Spleen (tissue), 11 donors: ENCODE results near the gene CENPO. TPM values are rescaled to one million over a fixed set of nuclear protein-coding genes. Genes with fewer than 3 reads are reported as not detected.
A peak's percentile ranks its signal among the peaks of the same experiment; 100 is the strongest.

ENCODE experiments used
- DNase-seq: peaks from one replicate; pipeline ENCODE4 v3.0.0-alpha.2; 2020
- H3K27ac ChIP-seq, 8 donors: fragments of 200-600 bp; sonication (generic) in 7 of 8; 1 replicate in 4 of 8; 2 replicates in 4 of 8; pipeline versions ENCODE4 v1.5.0 to v1.8.0; 2016 to 2021; ENCODE audit warnings: inconsistent platforms in 4 of 8, mild to moderate bottlenecking in 4 of 8, moderate library complexity in 1 of 8
- H3K27me3 ChIP-seq, 7 donors: fragments of 200-600 bp; sonication (generic) in 6 of 7; replicated peaks in 1 of 7; 1 replicate in 4 of 7; 2 replicates in 3 of 7; pipeline versions ENCODE4 v1.5.0 to v1.8.0; 2016 to 2021; ENCODE audit warnings: inconsistent platforms in 3 of 7, mild to moderate bottlenecking in 1 of 7
- H3K36me3 ChIP-seq, 6 donors: fragments of 200-600 bp; sonication (generic) in 5 of 6; 1 replicate in 4 of 6; 2 replicates in 2 of 6; pipeline versions ENCODE4 v1.5.0 to v1.8.0; 2016 to 2021; ENCODE audit warnings: inconsistent platforms in 2 of 6
- H3K4me1 ChIP-seq, 6 donors: fragments of 200-600 bp; sonication (generic) in 5 of 6; 1 replicate in 3 of 6; 2 replicates in 3 of 6; pipeline versions ENCODE4 v1.5.0 to v1.8.0; 2016 to 2021; ENCODE audit warnings: inconsistent platforms in 3 of 6
- H3K4me3 ChIP-seq, 8 donors: fragments of 200-600 bp; sonication (generic) in 7 of 8; 1 replicate in 4 of 8; 2 replicates in 4 of 8; pipeline versions ENCODE4 v1.5.0 to v1.8.0; 2016 to 2021; ENCODE audit warnings: inconsistent platforms in 4 of 8, mild to moderate bottlenecking in 4 of 8, moderate library complexity in 2 of 8
- H3K9me3 ChIP-seq, 8 donors: fragments of 200-600 bp; sonication (generic) in 7 of 8; 1 replicate in 4 of 8; 2 replicates in 4 of 8; pipeline versions ENCODE4 v1.5.0 to v1.8.0; 2016 to 2021; ENCODE audit warnings: inconsistent platforms in 4 of 8
- POLR2A ChIP-seq, 3 donors: fragments of 450-650 bp; IDR thresholded peaks; one replicate each; pipeline ENCODE4 v1.5.1; 2017; ENCODE audit warnings: antibody characterized with exemption in 3 of 3, mild to moderate bottlenecking in 1 of 3
- POLR2AphosphoS5 ChIP-seq, 3 donors: sonication (generic); formaldehyde crosslinking; IDR thresholded peaks; one replicate each; pipeline ENCODE4 v1.5.1; 2017; ENCODE audit warnings: antibody characterized with exemption in 3 of 3
- WGBS, 5 donors: extraction: QIAGEN DNeasy Blood & Tissue Kit in 3 of 5; methylation state at CpG; one replicate each; pipeline versions ENCODE4 v1.1.5 to v1.1.7; 2013 to 2018; 5-methylcytosine and 5-hydroxymethylcytosine counted together
- intact Hi-C: fragments of 100-400 bp; cut with DNase I; formaldehyde crosslinking; loops from one replicate; pipeline ENCODE4 v1.15.0; 2023; ENCODE audit warnings: low total_unique reads
- polyA plus RNA-seq, 3 donors: library from polyadenylated mRNA; stranded (reverse); fragments of 200-250 nt; gene quantifications; one replicate each; pipeline ENCODE4 v1.2.1, GENCODE V29; 2013
- total RNA-seq, 7 donors: library from RNA; depleted of rRNA in 3 of 7; stranded (reverse); fragments of >200 nt in 3 of 7; fragmentation: NEBNext Ultra II Directional in 4 of 7; extraction: Animal tissue kit (Norgen Biotek cat#: 25700) in 4 of 7; gene quantifications; one replicate each; pipeline versions ENCODE4 v1.1.0 to v1.2.1, GENCODE V29; 2016 to 2021
- TF ChIP-seq, protein P1 (sequence below), 11 experiments: fragments of 200-600 bp in 7 of 11; fragments of 450-650 bp in 4 of 11; sonication (generic) in 4 of 11; IDR thresholded peaks in 8 of 11; conservative IDR thresholded peaks in 3 of 11; 1 replicate in 7 of 11; 2 replicates in 4 of 11; pipeline versions ENCODE4 v1.4.0 to v1.8.0; 2016 to 2021; ENCODE audit warnings: antibody characterized with exemption in 11 of 11, inconsistent platforms in 4 of 11, mild to moderate bottlenecking in 1 of 11
- donor health status: healthy with polysubstance abuse.
- donor health status: DM: no; HTN: no; CAD: no; lungs with moderate emphysema.
- donor health status: DM: no; HTN: no; CAD: no.
- donor health status: Bipolar disorder and iron deficiency.
- donor health status: healthy.
- donor health status: DM: no; HTN: no; CAD: no.
- donor health status: DM: yes; HTN: yes; CAD: no.

Gene CENPO
- total and polyA plus RNA-seq, 10 donors: 1.7 to 10.4 (median 8.2) TPM

DNA sequence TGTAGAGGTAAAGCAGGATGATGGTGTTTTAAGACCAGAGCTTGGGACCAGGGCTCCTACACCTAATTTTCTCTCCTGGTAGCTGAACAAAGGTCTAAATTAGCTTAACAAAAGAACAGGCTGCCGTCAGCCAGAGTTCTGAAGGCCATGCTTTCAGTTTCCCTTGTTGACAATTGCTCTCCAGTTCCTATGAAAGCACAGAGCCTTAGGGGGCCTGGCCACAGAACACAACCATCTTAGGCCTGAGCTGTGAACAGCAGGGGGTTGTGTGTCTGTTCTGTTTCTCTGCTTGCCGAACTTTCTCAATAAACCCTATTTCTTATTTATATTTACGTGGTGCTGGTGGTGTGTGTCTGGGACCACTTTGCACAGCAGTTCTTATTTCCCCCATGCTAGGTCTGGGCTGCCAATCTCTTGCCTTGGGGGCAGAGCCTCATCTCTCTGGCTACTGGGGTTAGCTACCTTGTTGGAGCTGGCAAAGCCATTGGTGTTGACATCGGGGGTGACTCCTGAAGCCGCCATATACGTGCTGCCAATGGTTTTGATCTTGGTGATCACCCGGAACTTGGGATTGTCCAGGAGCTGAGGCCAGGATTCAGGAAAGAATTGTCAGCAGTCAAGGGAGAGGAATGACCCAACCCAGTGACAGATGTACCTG lies 29.0 kb downstream of the CENPO start:
- DNase-seq: no peak
- H3K4me3 ChIP-seq: no peak overlapping the region
- WGBS, 5 donors: 90 to 93% (median 91%) methylated on average over 7 of the region's 7 CpGs
- TF ChIP-seq POLR2A (IDR thresholded peaks at IDR 0.05): no peak
- TF ChIP-seq, protein P1, sequence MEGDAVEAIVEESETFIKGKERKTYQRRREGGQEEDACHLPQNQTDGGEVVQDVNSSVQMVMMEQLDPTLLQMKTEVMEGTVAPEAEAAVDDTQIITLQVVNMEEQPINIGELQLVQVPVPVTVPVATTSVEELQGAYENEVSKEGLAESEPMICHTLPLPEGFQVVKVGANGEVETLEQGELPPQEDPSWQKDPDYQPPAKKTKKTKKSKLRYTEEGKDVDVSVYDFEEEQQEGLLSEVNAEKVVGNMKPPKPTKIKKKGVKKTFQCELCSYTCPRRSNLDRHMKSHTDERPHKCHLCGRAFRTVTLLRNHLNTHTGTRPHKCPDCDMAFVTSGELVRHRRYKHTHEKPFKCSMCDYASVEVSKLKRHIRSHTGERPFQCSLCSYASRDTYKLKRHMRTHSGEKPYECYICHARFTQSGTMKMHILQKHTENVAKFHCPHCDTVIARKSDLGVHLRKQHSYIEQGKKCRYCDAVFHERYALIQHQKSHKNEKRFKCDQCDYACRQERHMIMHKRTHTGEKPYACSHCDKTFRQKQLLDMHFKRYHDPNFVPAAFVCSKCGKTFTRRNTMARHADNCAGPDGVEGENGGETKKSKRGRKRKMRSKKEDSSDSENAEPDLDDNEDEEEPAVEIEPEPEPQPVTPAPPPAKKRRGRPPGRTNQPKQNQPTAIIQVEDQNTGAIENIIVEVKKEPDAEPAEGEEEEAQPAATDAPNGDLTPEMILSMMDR (IDR thresholded peaks at IDR 0.05 in 8 of 11, conservative IDR thresholded peaks at IDR 0.05 in 3 of 11): no peak
- TF ChIP-seq POLR2AphosphoS5 (IDR thresholded peaks at IDR 0.05): no peak
- H3K9me3 ChIP-seq: no peaks in the 10 kb centered on the region
- peaks cover 0 to 18% (median 3%) of the 10 kb centered on the region in 6 donors for H3K4me1 ChIP-seq
- H3K27me3 ChIP-seq: no peaks in the 10 kb centered on the region
- peaks cover 0 to 94% (median 33%) of the 10 kb centered on the region in 6 donors for H3K36me3 ChIP-seq
- intact Hi-C loops: no loop called here
- H3K27ac ChIP-seq: no peak overlapping the region

DNA sequence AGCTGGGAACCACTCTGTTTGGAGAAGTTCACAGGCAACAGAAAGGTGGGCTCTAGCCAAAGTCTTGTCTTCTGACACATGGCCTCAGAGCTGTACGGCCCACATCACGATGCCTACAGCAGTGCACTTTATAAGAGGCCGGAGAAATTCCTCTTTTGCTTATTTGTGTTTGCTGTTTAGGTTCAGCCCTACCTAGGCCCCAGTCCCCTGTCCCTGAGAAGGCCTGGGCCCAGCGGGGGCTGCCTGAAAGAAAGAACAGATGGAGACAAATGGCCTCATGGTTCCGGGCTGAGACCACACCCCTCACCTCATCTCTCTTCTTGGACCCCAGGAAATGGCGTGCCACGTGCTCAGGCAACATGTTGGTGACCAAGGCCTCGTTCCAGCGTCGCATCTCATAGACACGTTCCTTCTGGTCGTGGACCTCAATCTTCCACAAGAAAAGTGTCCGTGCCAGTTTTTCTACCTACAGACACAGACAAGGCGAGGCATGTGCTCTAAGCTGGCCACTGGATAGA lies 30.9 kb downstream of the CENPO start:
- Histone ChIP-seq H3K36me3 (peaks cover 0 to 78% (median 31%) of the 10 kb centered on the region in 6 donors), H3K27ac (no peak overlapping the region), H3K27me3 (no peaks in the 10 kb centered on the region), H3K4me1 (peaks cover 0 to 20% (median 5%) of the 10 kb centered on the region in 6 donors), H3K9me3 (no peaks in the 10 kb centered on the region), H3K4me3 (no peak overlapping the region)
- 94 to 97% (median 95%) methylated on average over 14 of the region's 14 CpGs for WGBS, 5 donors
- DNase-seq: peak; percentile 41
- TF ChIP-seq, protein P1 (IDR thresholded peaks at IDR 0.05 in 8 of 11, conservative IDR thresholded peaks at IDR 0.05 in 3 of 11): no peak
- TF ChIP-seq POLR2A (IDR thresholded peaks at IDR 0.05): no peak
- TF ChIP-seq POLR2AphosphoS5 (IDR thresholded peaks at IDR 0.05): no peak
- intact Hi-C loops: no loop called here

DNA sequence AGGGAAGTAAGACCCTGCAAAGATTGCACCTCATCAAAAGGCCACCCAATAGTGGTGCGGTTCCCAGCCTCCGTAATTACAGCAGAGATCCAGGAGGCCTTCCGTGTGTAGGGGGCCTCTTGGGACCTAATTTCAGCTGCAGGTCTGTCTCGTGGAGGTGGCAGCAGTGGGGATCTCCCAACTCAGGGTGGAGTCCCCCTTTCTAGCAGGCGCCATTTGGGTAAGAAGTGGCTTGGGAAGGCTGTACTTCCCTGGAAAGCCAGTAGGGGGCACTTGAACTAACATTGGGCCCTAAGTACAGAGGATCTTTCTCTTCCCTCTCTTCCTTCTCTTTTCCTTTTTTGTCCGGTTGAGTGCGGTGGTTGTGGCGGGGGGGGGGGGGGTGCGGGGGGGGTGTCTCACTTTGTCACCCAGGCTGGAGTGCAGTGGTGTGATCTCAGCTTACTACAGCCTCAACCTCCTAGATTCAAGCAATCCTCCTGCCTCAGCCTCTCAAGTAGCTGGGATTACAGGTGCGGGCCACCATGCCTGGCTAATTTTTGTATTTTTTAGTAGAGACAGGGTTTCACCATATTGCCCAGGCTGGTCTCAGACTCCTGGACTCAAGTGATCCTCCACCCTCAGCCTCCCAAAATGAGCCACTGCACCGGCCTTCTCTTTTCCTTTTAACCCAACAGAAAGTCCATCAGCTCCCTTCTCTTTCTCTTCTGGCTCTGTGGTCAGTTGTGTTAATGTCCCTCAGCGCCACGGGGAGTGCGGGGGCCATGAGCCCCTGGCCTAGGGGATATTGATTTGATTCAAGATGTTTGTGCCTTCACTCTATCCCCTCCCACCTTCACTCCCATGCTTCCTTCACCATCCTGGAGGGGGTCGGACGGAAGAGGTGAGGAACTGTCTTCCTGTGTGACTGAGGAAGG lies 32.0 kb downstream of the CENPO start:
- intact Hi-C loops: no loop called here
- 79 to 86% (median 84%) methylated on average over 14 to 16 of the region's 16 CpGs for WGBS, 5 donors

More for the DNA sequence above, 32.0 kb downstream of the CENPO start:
- Histone ChIP-seq H3K36me3 (peaks cover 0 to 70% (median 21%) of the 10 kb centered on the region in 6 donors), H3K27ac (no peak overlapping the region), H3K4me1 (peaks cover 0 to 19% (median 5%) of the 10 kb centered on the region in 6 donors), H3K9me3 (no peaks in the 10 kb centered on the region), H3K27me3 (no peaks in the 10 kb centered on the region), H3K4me3 (no peak overlapping the region)
- no peak for TF ChIP-seq POLR2AphosphoS5 (IDR thresholded peaks at IDR 0.05)
- TF ChIP-seq, protein P1 (IDR thresholded peaks at IDR 0.05 in 8 of 11, conservative IDR thresholded peaks at IDR 0.05 in 3 of 11): peak in 9 of 11 experiments; percentile 16 to 66 (median 50)
- peak; percentile 41 for DNase-seq
